ENCODE data around the gene DENND5A.
"Not testable (repeated sequence)": the region's sequence is repeated elsewhere in the genome, so short reads cannot be mapped to it uniquely, and the experiment has no call there.

The DENND5A gene

GRCh38 chr11:9211322-9211721 lies 53.8 kb downstream of the DENND5A start:
- TF ChIP-seq POLR2A (IDR thresholded peaks at IDR 0.05; ENCODE audit: low read length): no peak
- TF ChIP-seq GATA1 (IDR thresholded peaks at IDR 0.05; ENCODE audit: low read depth, low read length): no peak
- DNase-seq: no peak

GRCh38 chr11:9210922-9211320 lies 54.2 kb downstream of the DENND5A start:
- no peak for DNase-seq
- no peak for TF ChIP-seq POLR2A (IDR thresholded peaks at IDR 0.05; ENCODE audit: low read length)
- TF ChIP-seq GATA1 (IDR thresholded peaks at IDR 0.05; ENCODE audit: low read depth, low read length): no peak

DNA sequence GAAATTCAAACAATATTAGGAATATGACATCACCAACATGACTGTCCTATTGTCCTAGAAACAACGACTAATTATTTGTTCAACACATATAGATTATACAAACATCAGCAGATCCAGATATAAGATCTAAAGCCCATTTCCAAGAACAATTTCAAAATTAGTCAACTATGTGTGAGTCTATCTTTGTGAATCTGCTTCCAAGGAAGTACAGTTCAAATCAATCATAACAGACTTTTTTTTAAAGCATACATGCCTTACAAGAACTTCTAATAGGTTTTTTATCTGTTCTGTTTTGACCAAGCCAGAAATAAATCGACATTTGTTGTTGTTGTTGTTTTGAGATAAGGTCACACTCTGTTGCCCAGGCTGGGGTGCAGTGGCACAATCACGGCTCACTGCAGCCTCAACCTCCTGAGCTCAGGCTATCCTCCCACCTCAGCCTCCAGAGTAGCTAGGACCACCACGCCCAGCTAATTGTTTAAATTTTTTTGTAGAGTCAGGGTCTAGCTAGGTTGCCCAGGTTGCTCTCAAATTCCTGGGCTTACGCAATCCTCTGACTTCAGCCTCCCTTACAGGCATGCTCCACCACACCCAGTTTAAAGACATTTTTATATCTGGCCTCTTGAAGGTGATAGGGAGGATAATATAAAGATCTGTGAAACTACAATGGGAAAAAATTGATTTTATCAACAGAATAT lies 54.8 kb downstream of the DENND5A start:
- TF ChIP-seq GATA1 (IDR thresholded peaks at IDR 0.05; ENCODE audit: low read depth, low read length): no peak
- DNase-seq: no peak

- DNase-seq: not testable (repeated sequence)
Observed at GRCh38 chr11:9209604-9210003, 55.5 kb downstream of the DENND5A start.

GRCh38 chr11:9208726-9209501 lies 56.2 kb downstream of the DENND5A start:
- TF ChIP-seq POLR2A (IDR thresholded peaks at IDR 0.05; ENCODE audit: low read length) (no peak), GATA1 (IDR thresholded peaks at IDR 0.05; ENCODE audit: low read depth, low read length) (no peak)
- no peak for DNase-seq

- DNase-seq: no peak
- no peak for TF ChIP-seq POLR2A (IDR thresholded peaks at IDR 0.05; ENCODE audit: low read length)
- TF ChIP-seq GATA1 (IDR thresholded peaks at IDR 0.05; ENCODE audit: low read depth, low read length): no peak
Observed at GRCh38 chr11:9207229-9207628, 57.9 kb downstream of the DENND5A start.

DNA sequence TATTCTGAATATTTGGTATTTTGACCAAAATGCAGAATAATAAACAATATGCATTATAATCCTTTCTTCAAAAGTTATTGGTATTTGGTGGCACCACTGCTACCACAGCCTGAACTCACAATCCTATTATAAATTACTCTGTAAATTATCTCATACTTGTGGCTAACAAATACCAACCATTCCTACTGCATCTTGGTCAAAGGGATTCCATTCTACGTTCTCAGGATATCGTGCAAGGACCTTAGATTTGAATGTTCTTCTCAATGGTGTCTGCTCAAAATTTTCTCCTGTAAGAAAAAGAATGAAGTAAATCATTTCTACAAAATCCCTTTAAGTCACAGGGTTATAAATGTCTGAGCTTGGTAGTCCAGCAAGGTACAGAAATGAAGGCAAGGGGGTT lies 58.7 kb downstream of the DENND5A start:
- no peak for DNase-seq
- TF ChIP-seq POLR2A (IDR thresholded peaks at IDR 0.05; ENCODE audit: low read length): no peak

DNA sequence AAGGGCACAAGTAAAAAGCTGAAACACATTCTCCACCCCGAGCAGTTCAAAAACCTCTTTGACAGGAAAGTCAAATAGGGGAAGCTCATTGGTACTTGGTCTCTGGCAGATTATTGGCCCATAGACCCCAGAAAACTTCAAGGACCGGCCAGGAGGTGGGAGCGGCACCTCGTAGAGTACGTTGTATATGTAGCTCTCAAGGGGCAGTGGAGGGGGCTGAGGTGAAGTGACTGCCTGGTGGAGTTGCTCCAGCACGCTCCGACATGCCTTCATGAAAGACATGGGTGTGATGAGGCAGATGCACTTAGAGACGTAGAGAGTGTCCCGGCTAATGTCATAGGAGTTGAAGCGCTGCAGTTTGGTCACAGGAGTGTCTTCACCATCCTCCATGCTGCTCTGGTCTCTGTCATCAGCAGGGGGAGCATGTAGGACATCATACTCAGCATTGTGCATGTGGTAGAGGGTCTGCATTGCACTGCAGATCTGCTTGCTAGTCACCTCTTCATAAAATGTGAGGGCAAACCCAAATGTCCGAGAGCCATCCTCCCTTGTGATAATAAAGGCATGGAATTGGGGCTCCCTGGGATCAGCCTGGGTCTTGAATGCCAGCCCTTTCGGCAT lies 61.3 kb downstream of the DENND5A start:
- TF ChIP-seq GATA1 (IDR thresholded peaks at IDR 0.05; ENCODE audit: low read depth, low read length) (no peak), POLR2A (IDR thresholded peaks at IDR 0.05; ENCODE audit: low read length) (no peak)
- no peak for DNase-seq

DNA sequence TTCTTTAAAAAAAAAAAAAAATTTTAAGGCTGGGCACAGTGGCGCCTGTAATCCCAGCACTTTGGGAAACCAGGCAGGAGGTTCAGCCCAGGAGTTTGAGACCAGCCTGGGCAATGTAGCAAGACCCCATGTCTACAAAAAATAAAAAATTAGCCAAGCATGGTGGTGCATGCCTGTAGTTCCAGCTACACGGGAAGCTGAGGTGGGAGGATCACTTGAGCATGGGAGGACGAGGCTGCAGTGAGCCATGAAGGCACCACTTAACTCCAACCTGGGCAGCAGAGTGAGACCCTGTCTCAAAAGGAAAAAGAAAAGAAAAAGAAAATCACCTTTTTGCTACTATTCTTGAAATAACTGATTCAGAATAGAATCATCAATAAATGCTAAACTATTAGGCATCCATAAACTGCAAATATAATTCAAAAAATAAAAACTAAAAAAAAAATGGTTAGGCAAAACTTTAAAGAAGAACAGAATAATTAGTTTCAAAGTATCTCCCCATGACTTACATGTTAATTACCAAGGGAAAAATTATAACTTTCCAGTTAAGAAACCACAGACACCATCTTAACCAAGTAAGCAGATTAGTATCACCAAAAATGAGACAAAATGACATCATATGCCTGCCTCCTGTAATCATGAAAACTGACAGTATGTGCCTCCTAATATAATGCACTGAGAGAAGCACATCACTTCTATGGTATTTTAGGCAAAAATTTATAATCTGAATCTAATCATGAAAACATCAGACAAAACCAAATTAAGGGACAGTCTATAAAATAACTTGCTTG lies 63.6 kb downstream of the DENND5A start:
- DNase-seq: no peak
- TF ChIP-seq POLR2A (IDR thresholded peaks at IDR 0.05; ENCODE audit: low read length): no peak

- TF ChIP-seq GATA1 (IDR thresholded peaks at IDR 0.05; ENCODE audit: low read depth, low read length) (no peak), POLR2A (IDR thresholded peaks at IDR 0.05; ENCODE audit: low read length) (no peak)
- no peak for DNase-seq
Observed at GRCh38 chr11:9200471-9200870, 64.7 kb downstream of the DENND5A start.

GRCh38 chr11:9193316-9193715 lies 71.8 kb downstream of the DENND5A start:
- TF ChIP-seq POLR2A (IDR thresholded peaks at IDR 0.05; ENCODE audit: low read length) (no peak), GATA1 (IDR thresholded peaks at IDR 0.05; ENCODE audit: low read depth, low read length) (no peak)
- DNase-seq: no peak

DNA sequence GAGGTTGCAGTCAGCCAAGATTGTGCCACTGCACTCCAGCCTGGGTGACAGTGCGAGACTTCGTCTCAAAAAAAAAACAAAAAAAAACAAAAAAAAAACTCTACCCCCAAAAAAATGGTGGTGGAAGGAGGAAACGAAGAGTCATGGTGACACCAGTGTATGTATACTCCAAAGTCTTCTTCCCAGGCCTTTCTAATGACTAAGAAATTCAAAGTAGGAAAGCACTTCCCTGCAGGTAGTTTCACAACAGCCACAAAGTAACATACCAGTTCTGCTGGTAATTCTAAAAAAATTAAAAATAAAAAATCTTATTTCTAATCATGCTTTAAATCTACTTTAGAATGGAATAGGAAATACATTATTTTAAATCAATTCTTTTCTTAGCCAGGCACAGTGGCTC lies 72.6 kb downstream of the DENND5A start:
- TF ChIP-seq POLR2A (IDR thresholded peaks at IDR 0.05; ENCODE audit: low read length): no peak
- no peak for TF ChIP-seq GATA1 (IDR thresholded peaks at IDR 0.05; ENCODE audit: low read depth, low read length)
- no peak for DNase-seq

GRCh38 chr11:9190326-9191016 lies 74.7 kb downstream of the DENND5A start:
- DNase-seq: not testable (repeated sequence)

- not testable (repeated sequence) for DNase-seq
Observed at GRCh38 chr11:9188860-9189259, 76.3 kb downstream of the DENND5A start.
